GM12865 (cell line): Measurements from ENCODE around the gene ZBTB34.

Experiments
- DNase-seq: peaks from one replicate; pipeline ENCODE4 v3.0.0; 2010; ENCODE audit warnings: low read depth
- H3K4me3 ChIP-seq: 2 replicates; pipeline ENCODE4 v1.5.1; 2011; ENCODE audit warnings: mild to moderate bottlenecking, low read depth, low read length, control low read depth
- TF ChIP-seq, protein P1 (sequence below): IDR thresholded peaks from 2 replicates; pipeline ENCODE4 v1.5.1; 2011; ENCODE audit warnings: low read length, control low read depth, low read depth, inconsistent platforms; ENCODE audit not compliant: insufficient read depth; ENCODE audit errors: missing control alignments

ZBTB34 gene

DNA sequence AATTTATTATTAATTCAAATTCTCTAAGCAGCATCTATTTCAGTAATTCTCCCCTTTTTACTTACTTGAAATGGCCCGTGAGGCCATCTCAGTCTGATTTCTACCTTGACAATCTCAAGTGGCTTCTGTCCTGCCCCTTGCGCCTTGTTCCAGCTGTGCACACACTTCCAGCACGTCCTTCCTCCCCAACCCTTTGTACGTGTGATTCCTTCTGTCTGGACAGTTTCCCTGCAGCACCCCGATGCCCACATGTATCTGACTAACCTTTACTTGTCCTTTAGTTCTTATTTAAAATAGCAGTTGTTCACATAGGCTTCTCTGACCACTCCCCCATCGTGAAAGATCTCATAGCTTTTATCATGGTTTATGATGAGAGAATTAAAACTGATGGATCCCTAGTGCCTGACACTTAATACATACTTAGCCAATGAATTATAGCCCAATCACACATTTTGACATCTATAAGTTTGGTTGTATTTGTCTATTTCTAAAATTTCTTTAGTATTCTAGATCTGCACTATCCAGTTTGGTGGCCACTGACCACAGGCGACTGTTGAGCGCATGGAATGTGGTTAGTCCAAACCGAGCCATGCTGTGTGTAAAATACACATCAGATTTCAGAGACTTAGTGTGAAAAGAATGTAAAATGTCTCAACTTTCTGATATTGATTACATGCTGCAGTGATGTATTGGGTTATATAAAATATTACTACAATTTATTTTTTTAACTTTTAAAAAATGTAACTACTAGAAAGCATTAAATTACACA, 14.3 kb downstream of the ZBTB34 start:
- H3K4me3 ChIP-seq, result no peak overlapping the region
- no peak for DNase-seq

GRCh38 chr9:126875756-126876510, 15.5 kb downstream of the ZBTB34 start:
- TF ChIP-seq, protein P1, sequence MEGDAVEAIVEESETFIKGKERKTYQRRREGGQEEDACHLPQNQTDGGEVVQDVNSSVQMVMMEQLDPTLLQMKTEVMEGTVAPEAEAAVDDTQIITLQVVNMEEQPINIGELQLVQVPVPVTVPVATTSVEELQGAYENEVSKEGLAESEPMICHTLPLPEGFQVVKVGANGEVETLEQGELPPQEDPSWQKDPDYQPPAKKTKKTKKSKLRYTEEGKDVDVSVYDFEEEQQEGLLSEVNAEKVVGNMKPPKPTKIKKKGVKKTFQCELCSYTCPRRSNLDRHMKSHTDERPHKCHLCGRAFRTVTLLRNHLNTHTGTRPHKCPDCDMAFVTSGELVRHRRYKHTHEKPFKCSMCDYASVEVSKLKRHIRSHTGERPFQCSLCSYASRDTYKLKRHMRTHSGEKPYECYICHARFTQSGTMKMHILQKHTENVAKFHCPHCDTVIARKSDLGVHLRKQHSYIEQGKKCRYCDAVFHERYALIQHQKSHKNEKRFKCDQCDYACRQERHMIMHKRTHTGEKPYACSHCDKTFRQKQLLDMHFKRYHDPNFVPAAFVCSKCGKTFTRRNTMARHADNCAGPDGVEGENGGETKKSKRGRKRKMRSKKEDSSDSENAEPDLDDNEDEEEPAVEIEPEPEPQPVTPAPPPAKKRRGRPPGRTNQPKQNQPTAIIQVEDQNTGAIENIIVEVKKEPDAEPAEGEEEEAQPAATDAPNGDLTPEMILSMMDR, result no peak
- no peak overlapping the region for H3K4me3 ChIP-seq
- no peak for DNase-seq

More for the DNA sequence above, 14.3 kb downstream of the ZBTB34 start:
- TF ChIP-seq, protein P1, result no peak

DNA sequence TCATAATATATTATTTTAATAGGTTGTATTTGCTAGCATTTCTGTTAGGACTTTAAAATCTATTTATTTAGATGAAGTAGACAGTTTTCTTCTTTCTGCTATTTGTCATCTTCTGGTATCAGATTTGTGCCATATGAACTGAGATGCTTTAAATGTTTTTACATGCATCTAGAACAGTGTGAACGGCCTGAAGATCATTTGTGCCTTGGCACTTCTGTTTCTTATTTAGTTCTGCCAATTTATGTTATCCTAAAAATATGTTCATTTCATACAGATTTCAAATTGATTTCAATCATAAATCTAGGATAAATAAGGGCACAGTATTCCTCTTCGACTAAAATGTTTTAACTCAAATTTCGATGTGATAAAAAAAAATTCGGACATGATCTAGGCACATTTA, 16.1 kb downstream of the ZBTB34 start:
- TF ChIP-seq, protein P1, result no peak
- no peak overlapping the region for H3K4me3 ChIP-seq
- no peak for DNase-seq

DNA sequence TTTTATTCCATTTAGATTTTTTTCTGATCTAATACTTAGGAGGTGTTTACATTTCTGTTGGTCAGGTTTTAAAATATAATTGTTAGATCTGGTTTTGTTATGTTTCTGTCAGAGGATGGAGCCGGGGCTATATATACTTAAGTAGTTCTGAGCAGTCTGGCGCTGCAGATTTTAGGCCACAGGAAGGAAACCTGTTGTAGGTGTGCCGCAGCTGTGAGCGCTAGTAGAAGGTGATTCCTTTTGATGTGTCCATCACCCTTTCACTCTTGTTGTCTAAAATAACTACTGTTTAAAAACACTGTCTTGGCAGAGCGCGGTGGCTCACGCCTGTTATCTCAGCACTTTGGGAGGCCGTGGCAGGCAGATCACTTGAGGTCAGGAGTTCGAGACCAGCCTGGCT, 17.0 kb downstream of the ZBTB34 start:
- no peak for DNase-seq
- TF ChIP-seq, protein P1, result no peak
- no peak overlapping the region for H3K4me3 ChIP-seq

DNA sequence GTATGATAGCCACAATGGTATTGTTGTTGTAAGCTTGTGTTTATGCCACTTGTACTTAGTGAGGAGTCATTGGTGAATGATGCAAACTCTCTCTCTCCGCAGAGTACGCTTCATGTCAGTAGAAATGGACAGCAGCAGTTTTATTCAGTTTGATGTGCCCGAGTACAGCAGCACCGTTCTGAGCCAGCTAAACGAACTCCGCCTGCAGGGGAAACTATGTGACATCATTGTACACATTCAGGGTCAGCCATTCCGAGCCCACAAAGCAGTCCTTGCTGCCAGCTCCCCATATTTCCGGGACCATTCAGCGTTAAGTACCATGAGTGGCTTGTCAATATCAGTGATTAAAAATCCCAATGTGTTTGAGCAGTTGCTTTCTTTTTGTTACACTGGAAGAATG, 18.8 kb downstream of the ZBTB34 start:
- DNase-seq, result no peak
- TF ChIP-seq, protein P1, result no peak
- H3K4me3 ChIP-seq, result no peak overlapping the region

GRCh38 chr9:126880226-126880946, 19.9 kb downstream of the ZBTB34 start:
- no peak for DNase-seq
- H3K4me3 ChIP-seq, result no peak overlapping the region
- TF ChIP-seq, protein P1, result no peak
